GM19438 (cell line): ENCODE results near the gene ERFL.
A peak's percentile ranks its signal among the peaks of the same experiment; 100 is the strongest.

Source experiments
- ATAC-seq: cut with Tn5 transposase; IDR thresholded peaks from one replicate; pipeline ENCODE4 v1.9.1; 2021; ENCODE audit warnings: low read depth; ENCODE audit not compliant: unreplicated experiment

Gene ERFL

GRCh38 chr19:41928221-41928683, at the start of gene ERFL:
ERFL (minus strand) TSS chr19:41928449; CDS start chr19:41912919, 15,530 bp downstream.
- ATAC-seq = no peak

GRCh38 chr19:41977916-41978315, 49.7 kb upstream of the ERFL start:
- no peak for ATAC-seq

- no peak for ATAC-seq
Observed at GRCh38 chr19:41974652-41975051, 46.4 kb upstream of the ERFL start.

GRCh38 chr19:41971363-41971762, 43.1 kb upstream of the ERFL start:
- no peak for ATAC-seq

- no peak for ATAC-seq
Observed at GRCh38 chr19:41969772-41970458, 41.7 kb upstream of the ERFL start.

GRCh38 chr19:41968751-41969595, 40.7 kb upstream of the ERFL start:
- no peak for ATAC-seq

GRCh38 chr19:41967054-41967783, 39.0 kb upstream of the ERFL start:
- ATAC-seq = no peak

GRCh38 chr19:41965106-41965505, 36.9 kb upstream of the ERFL start:
- ATAC-seq = no peak

- ATAC-seq = no peak
Observed at GRCh38 chr19:41960973-41961372, 32.7 kb upstream of the ERFL start.

GRCh38 chr19:41959056-41960053, 31.1 kb upstream of the ERFL start, which contains the start of gene RABAC1:
RABAC1 (minus strand) TSS chr19:41959321; CDS start chr19:41959292, 29 bp downstream.
- peak; percentile 83 for ATAC-seq

- peak; percentile 49 for ATAC-seq
Observed at GRCh38 chr19:41958367-41959055, 30.3 kb upstream of the ERFL start.

GRCh38 chr19:41957838-41958366, 29.7 kb upstream of the ERFL start:
- ATAC-seq = no peak

- no peak for ATAC-seq
Observed at GRCh38 chr19:41957161-41957837, 29.1 kb upstream of the ERFL start.

- no peak for ATAC-seq
Observed at GRCh38 chr19:41956621-41957020, 28.4 kb upstream of the ERFL start.

- ATAC-seq = no peak
Observed at GRCh38 chr19:41955521-41955920, 27.3 kb upstream of the ERFL start.

GRCh38 chr19:41951686-41952172, 23.5 kb upstream of the ERFL start:
- ATAC-seq = no peak

GRCh38 chr19:41947091-41947490, 18.8 kb upstream of the ERFL start:
- no peak for ATAC-seq

- peak; percentile 72 for ATAC-seq
Observed at GRCh38 chr19:41945135-41945766, 17.0 kb upstream of the ERFL start.
